SW 1271 (cell line): ENCODE results near the gene ZMIZ2.
"Not testable (repeated sequence)": the region's sequence is repeated elsewhere in the genome, so short reads cannot be mapped to it uniquely, and the experiment has no call there.

Experiments used
- DNase-seq, 2 experiments: peaks; one replicate each; lab custom pipeline; 2025; lab: John Stamatoyannopoulos, UW

Gene ZMIZ2

GRCh38 chr7:44729949-44730590 lies 18.6 kb upstream of the ZMIZ2 start:
- no peak for DNase-seq

GRCh38 chr7:44732971-44733370 lies 15.7 kb upstream of the ZMIZ2 start:
- not testable (repeated sequence) for DNase-seq

GRCh38 chr7:44733708-44734481 lies 14.8 kb upstream of the ZMIZ2 start:
- DNase-seq: peak; percentile 18 to 78

GRCh38 chr7:44735403-44736165 lies 13.1 kb upstream of the ZMIZ2 start:
- peak; percentile 91 to 99 for DNase-seq

- DNase-seq: no peak
Observed at GRCh38 chr7:44736896-44737295, 11.8 kb upstream of the ZMIZ2 start.

- no peak for DNase-seq
Observed at GRCh38 chr7:44738051-44738723, 10.5 kb upstream of the ZMIZ2 start.

GRCh38 chr7:44738876-44739665 lies 9.6 kb upstream of the ZMIZ2 start:
- DNase-seq: no peak

GRCh38 chr7:44740055-44740454 lies 8.6 kb upstream of the ZMIZ2 start:
- DNase-seq: peak in 1 of 2 experiments; percentile 23

- no peak for DNase-seq
Observed at GRCh38 chr7:44743750-44744149, 4.9 kb upstream of the ZMIZ2 start.

GRCh38 chr7:44748948-44749731 lies 493 bp downstream of the ZMIZ2 start:
- no peak for DNase-seq

GRCh38 chr7:44749992-44750391 lies 1.3 kb downstream of the ZMIZ2 start:
- DNase-seq: no peak

- DNase-seq: no peak
Observed at GRCh38 chr7:44750424-44750823, 1.8 kb downstream of the ZMIZ2 start.

- DNase-seq: peak in 1 of 2 experiments; percentile 15
Observed at GRCh38 chr7:44750921-44751571, 2.4 kb downstream of the ZMIZ2 start.

- DNase-seq: no peak
Observed at GRCh38 chr7:44752822-44753221, 4.2 kb downstream of the ZMIZ2 start.

GRCh38 chr7:44754802-44755697 lies 6.4 kb downstream of the ZMIZ2 start:
- no peak for DNase-seq

- no peak for DNase-seq
Observed at GRCh38 chr7:44755698-44756627, 7.3 kb downstream of the ZMIZ2 start.

- no peak for DNase-seq
Observed at GRCh38 chr7:44756904-44757303, 8.3 kb downstream of the ZMIZ2 start.

- no peak for DNase-seq
Observed at GRCh38 chr7:44757311-44757710, 8.7 kb downstream of the ZMIZ2 start.
